Endothelial cell of umbilical vein (primary cell): Measurements from ENCODE around the gene VSIG10L.

Source experiments
- POLR2A ChIP-seq: IDR thresholded peaks from 2 replicates; pipeline ENCODE4 v1.6.1; 2012; ENCODE audit warnings: low read depth, mild to moderate bottlenecking, control low read depth, low read length
- TF ChIP-seq, protein P1 (sequence below), 2 donors: IDR thresholded peaks; 1 replicate in 1 of 2; 2 replicates in 1 of 2; pipeline ENCODE4 v1.5.1; 2011; ENCODE audit warnings: low read length in 2 of 2, mild to moderate bottlenecking in 2 of 2, moderate library complexity in 2 of 2, control low read depth in 1 of 2, inconsistent platforms in 1 of 2, low read depth in 1 of 2; ENCODE audit not compliant: insufficient read depth in 1 of 2; ENCODE audit errors: extremely low read depth in 1 of 2
- TF ChIP-seq, protein P2 (sequence below): IDR thresholded peaks from 2 replicates; pipeline ENCODE4 v1.6.1; 2011; ENCODE audit not compliant: insufficient read depth, insufficient read length

DNA sequence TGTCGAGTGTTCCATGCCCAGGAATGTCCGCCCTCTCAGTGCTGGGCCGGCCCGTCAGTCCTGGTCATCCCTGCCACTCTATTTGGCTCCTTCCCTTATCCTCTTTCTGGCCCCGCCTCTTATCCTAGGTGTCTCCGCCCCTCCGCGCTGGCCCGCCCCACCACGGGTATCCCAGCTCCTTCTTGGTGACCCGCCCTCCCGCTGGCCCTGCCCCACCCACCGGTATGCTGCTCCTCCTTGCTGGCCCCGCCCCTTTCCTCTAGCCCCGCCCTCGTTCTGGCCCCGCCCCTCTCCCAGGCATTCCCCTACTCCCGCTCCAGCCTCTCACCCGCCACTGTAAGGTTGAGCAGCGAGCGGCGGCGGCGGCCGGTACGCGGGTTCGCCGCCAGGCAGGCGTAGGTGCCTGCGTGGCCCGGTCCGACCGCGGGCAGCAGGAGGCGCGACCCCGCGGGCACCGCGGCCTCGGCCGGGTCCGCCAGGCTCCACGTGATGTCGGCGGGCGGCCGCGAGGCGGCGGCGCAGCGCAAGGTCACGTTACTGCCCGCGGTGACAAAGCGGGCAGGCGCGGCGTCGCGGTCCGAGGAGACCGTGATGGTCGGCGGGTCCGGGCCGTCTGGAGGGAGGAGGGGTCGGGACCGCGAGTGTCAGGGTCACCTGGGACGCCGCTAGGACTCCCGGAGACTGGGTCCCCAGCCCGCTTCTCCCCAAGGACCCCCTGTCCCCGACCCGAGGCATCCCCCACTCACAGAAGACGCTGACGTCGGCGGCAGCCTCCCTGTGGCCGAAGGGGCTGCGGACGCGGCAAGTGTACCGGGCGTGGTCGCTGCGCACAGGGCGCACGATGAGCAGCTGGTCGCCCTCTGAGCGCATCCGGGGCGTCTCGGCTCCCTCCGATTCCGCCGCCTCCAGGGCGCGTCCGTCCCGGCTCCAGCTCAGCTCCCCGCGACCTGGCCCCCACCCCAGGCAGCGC lies 2.0 kb downstream of the VSIG10L start:
- TF ChIP-seq, protein P1, sequence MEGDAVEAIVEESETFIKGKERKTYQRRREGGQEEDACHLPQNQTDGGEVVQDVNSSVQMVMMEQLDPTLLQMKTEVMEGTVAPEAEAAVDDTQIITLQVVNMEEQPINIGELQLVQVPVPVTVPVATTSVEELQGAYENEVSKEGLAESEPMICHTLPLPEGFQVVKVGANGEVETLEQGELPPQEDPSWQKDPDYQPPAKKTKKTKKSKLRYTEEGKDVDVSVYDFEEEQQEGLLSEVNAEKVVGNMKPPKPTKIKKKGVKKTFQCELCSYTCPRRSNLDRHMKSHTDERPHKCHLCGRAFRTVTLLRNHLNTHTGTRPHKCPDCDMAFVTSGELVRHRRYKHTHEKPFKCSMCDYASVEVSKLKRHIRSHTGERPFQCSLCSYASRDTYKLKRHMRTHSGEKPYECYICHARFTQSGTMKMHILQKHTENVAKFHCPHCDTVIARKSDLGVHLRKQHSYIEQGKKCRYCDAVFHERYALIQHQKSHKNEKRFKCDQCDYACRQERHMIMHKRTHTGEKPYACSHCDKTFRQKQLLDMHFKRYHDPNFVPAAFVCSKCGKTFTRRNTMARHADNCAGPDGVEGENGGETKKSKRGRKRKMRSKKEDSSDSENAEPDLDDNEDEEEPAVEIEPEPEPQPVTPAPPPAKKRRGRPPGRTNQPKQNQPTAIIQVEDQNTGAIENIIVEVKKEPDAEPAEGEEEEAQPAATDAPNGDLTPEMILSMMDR (IDR thresholded peaks at IDR 0.05; ENCODE audit: extremely low read depth in 1 of 2, insufficient read depth in 1 of 2, low read depth in 1 of 2, low read length in 2 of 2) = peak; percentile 13 to 20
- no peak for TF ChIP-seq POLR2A
- TF ChIP-seq, protein P2, sequence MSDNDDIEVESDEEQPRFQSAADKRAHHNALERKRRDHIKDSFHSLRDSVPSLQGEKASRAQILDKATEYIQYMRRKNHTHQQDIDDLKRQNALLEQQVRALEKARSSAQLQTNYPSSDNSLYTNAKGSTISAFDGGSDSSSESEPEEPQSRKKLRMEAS = peak; percentile 72
